ENCODE measurements around the gene AIP.

DNA sequence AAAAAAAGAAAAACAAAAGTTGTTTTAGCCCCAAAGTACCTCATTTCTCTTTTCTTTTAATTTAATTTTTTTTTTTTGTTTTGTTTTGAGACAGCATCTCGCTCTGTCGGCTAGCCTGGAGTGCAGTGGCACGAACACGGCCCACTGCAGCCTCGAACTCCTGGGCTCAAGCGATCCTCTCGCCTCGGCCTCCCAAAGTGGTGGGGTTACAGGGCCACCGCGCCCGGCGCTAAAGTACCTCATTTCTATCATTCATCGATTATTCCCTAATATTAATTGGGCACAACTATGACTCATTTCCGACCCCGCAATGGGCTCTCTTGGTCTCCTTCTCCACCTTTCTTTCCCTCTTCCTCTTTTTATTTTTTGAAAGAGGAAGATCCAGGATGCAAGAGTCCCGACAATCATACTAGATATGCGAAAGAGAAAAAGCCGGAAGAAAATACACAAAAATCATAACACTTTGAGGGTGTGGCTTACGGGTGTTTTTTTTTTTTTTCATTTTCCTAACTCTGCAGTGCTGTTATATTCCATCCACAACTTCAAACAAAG lies 475 bp upstream of the AIP start:
- TF ChIP-seq, protein P1, sequence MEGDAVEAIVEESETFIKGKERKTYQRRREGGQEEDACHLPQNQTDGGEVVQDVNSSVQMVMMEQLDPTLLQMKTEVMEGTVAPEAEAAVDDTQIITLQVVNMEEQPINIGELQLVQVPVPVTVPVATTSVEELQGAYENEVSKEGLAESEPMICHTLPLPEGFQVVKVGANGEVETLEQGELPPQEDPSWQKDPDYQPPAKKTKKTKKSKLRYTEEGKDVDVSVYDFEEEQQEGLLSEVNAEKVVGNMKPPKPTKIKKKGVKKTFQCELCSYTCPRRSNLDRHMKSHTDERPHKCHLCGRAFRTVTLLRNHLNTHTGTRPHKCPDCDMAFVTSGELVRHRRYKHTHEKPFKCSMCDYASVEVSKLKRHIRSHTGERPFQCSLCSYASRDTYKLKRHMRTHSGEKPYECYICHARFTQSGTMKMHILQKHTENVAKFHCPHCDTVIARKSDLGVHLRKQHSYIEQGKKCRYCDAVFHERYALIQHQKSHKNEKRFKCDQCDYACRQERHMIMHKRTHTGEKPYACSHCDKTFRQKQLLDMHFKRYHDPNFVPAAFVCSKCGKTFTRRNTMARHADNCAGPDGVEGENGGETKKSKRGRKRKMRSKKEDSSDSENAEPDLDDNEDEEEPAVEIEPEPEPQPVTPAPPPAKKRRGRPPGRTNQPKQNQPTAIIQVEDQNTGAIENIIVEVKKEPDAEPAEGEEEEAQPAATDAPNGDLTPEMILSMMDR (conservative IDR thresholded peaks at IDR 0.05; ENCODE audit: low read depth, low read length), result no peak
- TF ChIP-seq EZH2 (IDR thresholded peaks at IDR 0.05; ENCODE audit: low read length, unreplicated experiment) (no peak), EZH2phosphoT487 (IDR thresholded peaks at IDR 0.05; ENCODE audit: borderline replicate concordance, low read length) (no peak)
